Activated naive CD8-positive, alpha-beta T cell treated with anti-CD3 and anti-CD28 coated beads, Interleukin-2, amount 10 ng/mL, durations not matched to agents 7 days and 5 days (primary cell): ENCODE measurements around the gene DPP3. TPM values are rescaled to one million over a fixed set of nuclear protein-coding genes. Genes with fewer than 3 reads are reported as not detected.
A peak's percentile ranks its signal among the peaks of the same experiment; 100 is the strongest.
"Not testable (repeated sequence)": the region's sequence is repeated elsewhere in the genome, so short reads cannot be mapped to it uniquely, and the experiment has no call there.

Source experiments
- ATAC-seq: fragments of 150-1000 bp; cut with Tn5 transposase; one replicate; pipeline ENCODE4 v1.10.0; 2021; ENCODE audit warnings: low read depth, moderate library complexity
- POLR2A ChIA-PET: fragments of 350-600 bp; sonication (Branson Sonifier 250); formaldehyde crosslinking; loops from one replicate; lab custom pipeline; 2021; ENCODE audit warnings: antibody characterized with exemption; lab: Charles Lee
- DNase-seq: peaks from one replicate; pipeline ENCODE4 v3.0.0; 2021
- H3K27ac Mint-ChIP-seq: one replicate; pipeline ENCODE4 v1.8.0; 2022; ENCODE audit warnings: mild to moderate bottlenecking, mixed read lengths
- H3K27me3 Mint-ChIP-seq: one replicate; pipeline ENCODE4 v1.8.0; 2022; ENCODE audit warnings: mild to moderate bottlenecking, moderate library complexity, mixed read lengths
- H3K36me3 Mint-ChIP-seq: one replicate; pipeline ENCODE4 v1.8.0; 2021; ENCODE audit warnings: mild to moderate bottlenecking, mixed read lengths
- H3K4me1 Mint-ChIP-seq: one replicate; pipeline ENCODE4 v1.8.0; 2021; ENCODE audit warnings: mixed read lengths
- H3K4me3 Mint-ChIP-seq: one replicate; pipeline ENCODE4 v1.8.0; 2022; ENCODE audit warnings: mild to moderate bottlenecking, moderate library complexity, mixed read lengths
- H3K9me3 Mint-ChIP-seq: one replicate; pipeline ENCODE4 v1.8.0; 2021; ENCODE audit warnings: mixed read lengths
- total RNA-seq, 2 experiments: library from RNA; stranded (reverse); gene quantifications; one replicate each; pipeline ENCODE4 v1.2.3, GENCODE V29; 2021

The DPP3 gene
- total RNA-seq = 10 to 100 TPM; 44.9 to 45.7 TPM

GRCh38 chr11:66480117-66480938 is at the start of gene DPP3:
TSS of gene DPP3 (plus strand) at chr11:66480434. CDS start at chr11:66482201, 1,767 bp downstream.
- POLR2A ChIA-PET = interaction anchor here (0.6 to 2.1 kb wide), 22 partner anchors 9 to 478 kb away, joined by 3 to 22 read pairs (median 4); partner anchors contain the start of genes ACTN3, BANF1, EIF1AD and MRPL11
- Mint-ChIP-seq H3K27me3 (no peaks in the 10 kb centered on the region), H3K9me3 (no peaks in the 10 kb centered on the region), H3K36me3 (no peaks in the 10 kb centered on the region), H3K4me3 (peak within 1 kb of the TSS; percentile 94), H3K27ac (peak within 1 kb of the TSS; percentile 88), H3K4me1 (peaks cover 20% of the 10 kb centered on the region)
- DNase-seq (peak; percentile 96), ATAC-seq (peak; percentile 97)

GRCh38 chr11:66431287-66431686 is 48.9 kb upstream of the DPP3 start:
- H3K4me1 Mint-ChIP-seq, DNase-seq, H3K4me3 Mint-ChIP-seq, POLR2A ChIA-PET, ATAC-seq, H3K9me3 Mint-ChIP-seq, H3K27ac Mint-ChIP-seq, H3K27me3 Mint-ChIP-seq, H3K36me3 Mint-ChIP-seq: not testable (repeated sequence)

- POLR2A ChIA-PET, H3K4me3 Mint-ChIP-seq: not testable (repeated sequence)
Observed at GRCh38 chr11:66431871-66432329, 48.3 kb upstream of the DPP3 start.

GRCh38 chr11:66432597-66432996 is 47.6 kb upstream of the DPP3 start:
- H3K36me3 Mint-ChIP-seq = peaks cover 11% of the 10 kb centered on the region
- H3K27ac Mint-ChIP-seq = no peak overlapping the region
- no peak for DNase-seq
- ATAC-seq = no peak
- H3K27me3 Mint-ChIP-seq = no peaks in the 10 kb centered on the region
- H3K4me3 Mint-ChIP-seq = no peak overlapping the region
- H3K4me1 Mint-ChIP-seq = peaks cover 6% of the 10 kb centered on the region
- no peaks in the 10 kb centered on the region for H3K9me3 Mint-ChIP-seq
- POLR2A ChIA-PET = no interaction called here

More at GRCh38 chr11:66431871-66432329, 48.3 kb upstream of the DPP3 start:
- H3K9me3 Mint-ChIP-seq, DNase-seq, H3K27ac Mint-ChIP-seq, H3K4me1 Mint-ChIP-seq, ATAC-seq, H3K27me3 Mint-ChIP-seq: not testable (repeated sequence)
- peaks cover 11% of the 10 kb centered on the region for H3K36me3 Mint-ChIP-seq

- POLR2A ChIA-PET = interaction anchor here (0.6 to 1.6 kb wide), 8 partner anchors 16 to 667 kb away, joined by 3 to 15 read pairs (median 6); partner anchors contain the start of genes DPP3, PELI3 and RBM4B
- DNase-seq = no peak
- no peak for ATAC-seq
- peaks cover 6% of the 10 kb centered on the region for H3K36me3 Mint-ChIP-seq
- peaks cover 17% of the 10 kb centered on the region for H3K4me1 Mint-ChIP-seq
- no peaks in the 10 kb centered on the region for H3K27me3 Mint-ChIP-seq
- H3K4me3 Mint-ChIP-seq = peak overlapping the region; percentile 90
- peak overlapping the region; percentile 97 for H3K27ac Mint-ChIP-seq
- peaks cover 3% of the 10 kb centered on the region for H3K9me3 Mint-ChIP-seq
Observed at GRCh38 chr11:66437979-66438503, 42.2 kb upstream of the DPP3 start.

- POLR2A ChIA-PET = interaction anchor here (0.6 to 1.6 kb wide), 10 partner anchors 17 to 666 kb away, joined by 3 to 15 read pairs (median 4); partner anchors contain the start of genes DPP3, PELI3, RBM4B and YIF1A
- H3K4me3 Mint-ChIP-seq = peak within 1 kb of the TSS; percentile 90
- H3K9me3 Mint-ChIP-seq = peaks cover 11% of the 10 kb centered on the region
- H3K27ac Mint-ChIP-seq = peak within 1 kb of the TSS; percentile 97
- peak; percentile 95 for ATAC-seq
- H3K27me3 Mint-ChIP-seq = no peaks in the 10 kb centered on the region
- peak; percentile 87 for DNase-seq
- H3K36me3 Mint-ChIP-seq = peaks cover 6% of the 10 kb centered on the region
- H3K4me1 Mint-ChIP-seq = peaks cover 17% of the 10 kb centered on the region
Observed at GRCh38 chr11:66438504-66439466, 41.4 kb upstream of the DPP3 start, which contains the start of gene MRPL11. TSS of gene MRPL11 (minus strand) at chr11:66438848. CDS start at chr11:66438754, 94 bp downstream.

GRCh38 chr11:66440101-66440939 is 39.9 kb upstream of the DPP3 start:
- POLR2A ChIA-PET = interaction anchor here (1.6 kb wide), 1 partner anchor 19 kb away, joined by 3 read pairs; no protein-coding TSS in a partner anchor
- H3K36me3 Mint-ChIP-seq, H3K27me3 Mint-ChIP-seq, ATAC-seq, H3K4me3 Mint-ChIP-seq, DNase-seq, H3K27ac Mint-ChIP-seq: not testable (repeated sequence)
- peaks cover 17% of the 10 kb centered on the region for H3K4me1 Mint-ChIP-seq
- H3K9me3 Mint-ChIP-seq = peaks cover 12% of the 10 kb centered on the region

GRCh38 chr11:66440940-66441282 is 39.3 kb upstream of the DPP3 start:
- peaks cover 17% of the 10 kb centered on the region for H3K4me1 Mint-ChIP-seq
- H3K27me3 Mint-ChIP-seq, H3K4me3 Mint-ChIP-seq, DNase-seq, H3K36me3 Mint-ChIP-seq, ATAC-seq, H3K27ac Mint-ChIP-seq: not testable (repeated sequence)
- POLR2A ChIA-PET = interaction anchor here (1.6 kb wide), 1 partner anchor 20 kb away, joined by 3 read pairs; no protein-coding TSS in a partner anchor
- peaks cover 12% of the 10 kb centered on the region for H3K9me3 Mint-ChIP-seq

GRCh38 chr11:66443602-66444001 is 36.6 kb upstream of the DPP3 start:
- Mint-ChIP-seq H3K4me3 (no peak overlapping the region), H3K27me3 (peaks cover 2% of the 10 kb centered on the region), H3K36me3 (no peaks in the 10 kb centered on the region), H3K9me3 (peaks cover 12% of the 10 kb centered on the region), H3K27ac (no peak overlapping the region), H3K4me1 (peaks cover 7% of the 10 kb centered on the region)
- POLR2A ChIA-PET = interaction anchor here (1.5 kb wide), 1 partner anchor 36 kb away, joined by 3 read pairs; the partner anchor contains the start of gene DPP3
- DNase-seq = no peak
- ATAC-seq = no peak

- Mint-ChIP-seq H3K27me3 (peaks cover 9% of the 10 kb centered on the region), H3K4me1 (no peaks in the 10 kb centered on the region), H3K4me3 (no peak overlapping the region), H3K9me3 (peaks cover 12% of the 10 kb centered on the region), H3K27ac (no peak overlapping the region), H3K36me3 (no peaks in the 10 kb centered on the region)
- no peak for DNase-seq
- ATAC-seq = no peak
- POLR2A ChIA-PET = no interaction called here
Observed at GRCh38 chr11:66447012-66447411, 33.2 kb upstream of the DPP3 start.

- Mint-ChIP-seq H3K27me3 (peaks cover 9% of the 10 kb centered on the region), H3K9me3 (peaks cover 4% of the 10 kb centered on the region), H3K4me1 (no peaks in the 10 kb centered on the region), H3K4me3 (no peak overlapping the region), H3K36me3 (no peaks in the 10 kb centered on the region), H3K27ac (no peak overlapping the region)
- DNase-seq = no peak
- POLR2A ChIA-PET = no interaction called here
- ATAC-seq = no peak
Observed at GRCh38 chr11:66448523-66448922, 31.7 kb upstream of the DPP3 start.

GRCh38 chr11:66450560-66450959 is 29.7 kb upstream of the DPP3 start:
- no peak overlapping the region for H3K4me3 Mint-ChIP-seq
- ATAC-seq (no peak), DNase-seq (no peak)
- H3K9me3 Mint-ChIP-seq = no peaks in the 10 kb centered on the region
- POLR2A ChIA-PET = interaction anchor here (0.6 kb wide), 1 partner anchor 122 kb away, joined by 3 read pairs; no protein-coding TSS in a partner anchor
- no peaks in the 10 kb centered on the region for H3K36me3 Mint-ChIP-seq
- no peak overlapping the region for H3K27ac Mint-ChIP-seq
- H3K4me1 Mint-ChIP-seq = peaks cover 15% of the 10 kb centered on the region
- peaks cover 7% of the 10 kb centered on the region for H3K27me3 Mint-ChIP-seq
